Measurements from ENCODE around the gene DUSP6. TPM values are rescaled to one million over a fixed set of nuclear protein-coding genes. Genes with fewer than 3 reads are reported as not detected.

DUSP6 gene
- total and polyA plus RNA-seq, 2 experiments from 2014 or later: 96.1 to 112 TPM

DNA sequence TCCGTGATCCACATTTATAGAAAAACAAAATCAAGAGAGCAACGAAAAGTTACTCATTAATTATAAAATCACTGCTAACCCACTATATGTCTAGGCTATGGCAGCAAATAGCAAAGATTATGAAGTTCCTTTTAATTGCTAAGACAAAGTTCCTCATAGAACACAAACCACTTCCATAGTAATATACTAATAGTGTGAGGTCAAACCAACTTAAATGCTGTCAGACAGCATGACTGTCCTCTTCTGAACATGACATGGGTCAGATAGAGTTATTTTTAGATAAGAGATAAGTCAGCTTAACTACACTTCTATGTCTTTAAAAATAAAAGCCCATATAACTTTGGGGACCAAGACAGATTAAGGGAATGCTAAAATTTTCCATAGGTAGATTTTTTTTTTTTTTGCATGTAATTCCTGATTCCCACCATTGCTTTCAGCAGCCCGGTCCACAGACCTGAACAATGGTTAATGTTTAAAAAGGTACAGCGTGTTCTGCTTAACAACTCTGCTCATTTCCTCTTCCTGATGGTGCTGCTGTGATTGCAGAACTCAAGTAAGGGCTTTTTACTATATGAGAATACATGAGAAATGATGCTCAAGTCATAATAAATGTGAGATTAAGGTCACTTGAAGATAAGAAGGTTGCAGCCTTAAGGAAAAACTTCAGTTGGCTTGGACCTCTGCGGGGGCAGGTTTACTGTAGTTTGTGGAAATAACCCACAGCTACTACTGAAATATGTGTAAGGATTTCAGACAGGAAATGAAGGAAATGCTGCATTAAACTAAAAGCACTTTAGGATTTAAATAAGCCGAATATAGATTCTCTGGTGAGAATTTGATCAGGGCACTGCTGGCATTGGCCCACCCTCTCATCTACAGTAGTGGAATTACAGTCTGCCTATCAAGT lies 37.7 kb upstream of the DUSP6 start:
- H3K4me1 ChIP-seq (ENCODE audit: insufficient read depth): peaks cover 24% of the 10 kb centered on the region
- no peaks in the 10 kb centered on the region for H4K20me1 ChIP-seq (ENCODE audit: insufficient read depth)
- H3K27ac ChIP-seq: no peak overlapping the region
- in situ Hi-C loops (cut with MboI): no loop called here
- peaks cover 26% of the 10 kb centered on the region for H3F3A ChIP-seq (ENCODE audit: insufficient read depth)
- no peak overlapping the region for H3K4me3 ChIP-seq
- H3K27me3 ChIP-seq (replicated peaks; ENCODE audit: insufficient read depth): no peaks in the 10 kb centered on the region
- H3K36me3 ChIP-seq (ENCODE audit: low read depth): no peaks in the 10 kb centered on the region
- TF ChIP-seq EZH2phosphoT487 (IDR thresholded peaks at IDR 0.05; ENCODE audit: insufficient read depth, low read depth) (no peak), EZH2 (IDR thresholded peaks at IDR 0.05; ENCODE audit: insufficient read depth, poor library complexity, severe bottlenecking) (no peak)
- H3K9me3 ChIP-seq (ENCODE audit: low read depth): no peaks in the 10 kb centered on the region
- H3K4me2 ChIP-seq (ENCODE audit: unreplicated experiment): no peak overlapping the region
- H2AFZ ChIP-seq: no peak overlapping the region
- DNase-seq: no peak
- no peak overlapping the region for H3K9ac ChIP-seq
- 89 to 90% methylated on average over 6 of the region's 6 CpGs for WGBS, 2 experiments (ENCODE audit: low coverage in 1 of 2, low lambda C conversion rate in 2 of 2, missing lambda C conversion rate in 2 of 2)
- no peaks in the 10 kb centered on the region for H3K79me2 ChIP-seq (ENCODE audit: insufficient read depth)
- no peaks in the 10 kb centered on the region for H3K9me2 ChIP-seq (ENCODE audit: insufficient read depth)

- no peaks in the 10 kb centered on the region for H4K20me1 ChIP-seq (ENCODE audit: insufficient read depth)
- WGBS, 2 experiments (ENCODE audit: low coverage in 1 of 2, low lambda C conversion rate in 2 of 2, missing lambda C conversion rate in 2 of 2): 94 to 100% methylated on average over 3 of the region's 3 CpGs
- in situ Hi-C loops (cut with MboI): no loop called here
- no peaks in the 10 kb centered on the region for H3K9me3 ChIP-seq (ENCODE audit: low read depth)
- no peaks in the 10 kb centered on the region for H3K27me3 ChIP-seq (replicated peaks; ENCODE audit: insufficient read depth)
- H3K27ac ChIP-seq: no peak overlapping the region
- TF ChIP-seq EZH2 (IDR thresholded peaks at IDR 0.05; ENCODE audit: insufficient read depth, poor library complexity, severe bottlenecking) (no peak), EZH2phosphoT487 (IDR thresholded peaks at IDR 0.05; ENCODE audit: insufficient read depth, low read depth) (no peak)
- DNase-seq: no peak
- no peaks in the 10 kb centered on the region for H3K36me3 ChIP-seq (ENCODE audit: low read depth)
- H3K4me1 ChIP-seq (ENCODE audit: insufficient read depth): peaks cover 43% of the 10 kb centered on the region
- no peak overlapping the region for H3K4me2 ChIP-seq (ENCODE audit: unreplicated experiment)
- no peak overlapping the region for H2AFZ ChIP-seq
- H3K4me3 ChIP-seq: no peak overlapping the region
- H3K9ac ChIP-seq: no peak overlapping the region
- H3F3A ChIP-seq (ENCODE audit: insufficient read depth): peaks cover 44% of the 10 kb centered on the region
- no peaks in the 10 kb centered on the region for H3K9me2 ChIP-seq (ENCODE audit: insufficient read depth)
- H3K79me2 ChIP-seq (ENCODE audit: insufficient read depth): no peaks in the 10 kb centered on the region
These were observed 33.8 kb upstream of the DUSP6 start for GRCh38 chr12:89386138-89386537.

DNA sequence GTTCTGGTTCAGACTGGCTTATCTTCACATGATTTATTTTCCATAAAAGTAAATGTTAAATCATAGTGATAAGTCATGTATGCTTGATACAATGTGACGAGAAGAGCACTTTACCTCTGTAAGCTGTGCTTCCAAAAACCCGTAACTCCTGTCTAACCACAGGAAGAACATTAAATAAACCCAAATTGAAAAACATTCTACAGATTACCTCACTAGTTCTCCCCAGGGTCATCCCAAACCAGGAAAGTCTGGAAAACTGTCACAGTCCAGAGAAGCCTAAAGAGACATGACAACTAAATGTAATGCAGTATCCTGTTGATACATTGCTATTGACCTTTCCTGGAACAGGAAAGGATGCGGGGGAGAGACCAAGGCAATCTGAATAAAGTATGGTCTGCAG lies 32.5 kb upstream of the DUSP6 start:
- Histone ChIP-seq H3K9me2 (ENCODE audit: insufficient read depth) (no peaks in the 10 kb centered on the region), H3K79me2 (ENCODE audit: insufficient read depth) (no peaks in the 10 kb centered on the region), H3K36me3 (ENCODE audit: low read depth) (no peaks in the 10 kb centered on the region), H3K9ac (peak overlapping the region; percentile 2; the same call in 1 of the 2 replicates), H3K4me1 (ENCODE audit: insufficient read depth) (peaks cover 30% of the 10 kb centered on the region), H3K4me2 (ENCODE audit: unreplicated experiment) (peak overlapping the region; percentile 76), H4K20me1 (ENCODE audit: insufficient read depth) (no peaks in the 10 kb centered on the region), H2AFZ (peak overlapping the region; percentile 58; the same call in 1 of the 2 replicates), H3K4me3 (peak overlapping the region; percentile 38; the same call in 1 of the 2 replicates), H3K9me3 (ENCODE audit: low read depth) (no peaks in the 10 kb centered on the region), H3F3A (ENCODE audit: insufficient read depth) (peaks cover 33% of the 10 kb centered on the region), H3K27ac (peak overlapping the region; percentile 56), H3K27me3 (replicated peaks; ENCODE audit: insufficient read depth) (no peaks in the 10 kb centered on the region)
- 52 to 57% methylated on average over 3 of the region's 3 CpGs for WGBS, 2 experiments (ENCODE audit: low coverage in 1 of 2, low lambda C conversion rate in 2 of 2, missing lambda C conversion rate in 2 of 2)
- in situ Hi-C loops (cut with MboI): no loop called here
- TF ChIP-seq EZH2 (IDR thresholded peaks at IDR 0.05; ENCODE audit: insufficient read depth, poor library complexity, severe bottlenecking): no peak
- no peak for TF ChIP-seq EZH2phosphoT487 (IDR thresholded peaks at IDR 0.05; ENCODE audit: insufficient read depth, low read depth)
- DNase-seq: no peak

GRCh38 chr12:89384050-89384758 lies 31.9 kb upstream of the DUSP6 start:
- Histone ChIP-seq H2AFZ (peak overlapping the region; percentile 58), H3F3A (ENCODE audit: insufficient read depth) (peaks cover 33% of the 10 kb centered on the region), H3K27me3 (replicated peaks; ENCODE audit: insufficient read depth) (no peaks in the 10 kb centered on the region), H3K9me2 (ENCODE audit: insufficient read depth) (no peaks in the 10 kb centered on the region), H3K27ac (peak overlapping the region; percentile 56), H3K4me3 (peak overlapping the region; percentile 38), H3K9me3 (ENCODE audit: low read depth) (no peaks in the 10 kb centered on the region), H4K20me1 (ENCODE audit: insufficient read depth) (no peaks in the 10 kb centered on the region), H3K9ac (peak overlapping the region; percentile 2), H3K4me2 (ENCODE audit: unreplicated experiment) (peak overlapping the region; percentile 76), H3K36me3 (ENCODE audit: low read depth) (no peaks in the 10 kb centered on the region), H3K79me2 (ENCODE audit: insufficient read depth) (no peaks in the 10 kb centered on the region), H3K4me1 (ENCODE audit: insufficient read depth) (peaks cover 27% of the 10 kb centered on the region)
- in situ Hi-C loops (cut with MboI): no loop called here
- peak; percentile 91 for DNase-seq
- TF ChIP-seq EZH2phosphoT487 (IDR thresholded peaks at IDR 0.05; ENCODE audit: insufficient read depth, low read depth) (no peak), EZH2 (IDR thresholded peaks at IDR 0.05; ENCODE audit: insufficient read depth, poor library complexity, severe bottlenecking) (no peak)
- 10 to 13% methylated on average over 8 of the region's 8 CpGs for WGBS, 2 experiments (ENCODE audit: low coverage in 1 of 2, low lambda C conversion rate in 2 of 2, missing lambda C conversion rate in 2 of 2)
